Suprapubic skin (tissue), 4 donors: ENCODE results near the gene PKP3. TPM values are rescaled to one million over a fixed set of nuclear protein-coding genes. Genes with fewer than 3 reads are reported as not detected.

ENCODE experiments used
- DNase-seq, 2 donors: peaks; one replicate each; pipeline ENCODE4 v3.0.0-alpha.2; 2019; ENCODE audit warnings: low spot score in 2 of 2
- H3K27ac ChIP-seq: fragments of 200-600 bp; sonication (generic); one replicate; pipeline ENCODE4 v1.5.1; 2019
- H3K27me3 ChIP-seq: fragments of 200-600 bp; sonication (generic); one replicate; pipeline ENCODE4 v1.5.1; 2019
- H3K36me3 ChIP-seq: fragments of 200-600 bp; sonication (generic); one replicate; pipeline ENCODE4 v1.5.1; 2019
- H3K4me1 ChIP-seq: fragments of 200-600 bp; sonication (generic); one replicate; pipeline ENCODE4 v1.5.1; 2019
- H3K4me3 ChIP-seq: fragments of 200-600 bp; sonication (generic); one replicate; pipeline ENCODE4 v1.5.1; 2019; ENCODE audit warnings: mild to moderate bottlenecking
- H3K9me3 ChIP-seq: fragments of 200-600 bp; sonication (generic); one replicate; pipeline ENCODE4 v1.5.1; 2019
- EP300 ChIP-seq: sonication (generic); formaldehyde crosslinking; IDR thresholded peaks from one replicate; pipeline ENCODE4 v1.6.1; 2017; ENCODE audit warnings: antibody characterized with exemption
- POLR2A ChIP-seq, 2 donors: fragments of 450-650 bp; IDR thresholded peaks; one replicate each; pipeline ENCODE4 v1.6.1; 2017; ENCODE audit warnings: antibody characterized with exemption in 2 of 2, mild to moderate bottlenecking in 2 of 2, moderate library complexity in 2 of 2
- POLR2AphosphoS5 ChIP-seq, 3 donors: sonication (generic); formaldehyde crosslinking; IDR thresholded peaks; one replicate each; pipeline ENCODE4 v1.6.1; 2017; ENCODE audit warnings: antibody characterized with exemption in 3 of 3
- WGBS: methylation state at CpG from one replicate; pipeline ENCODE4 v1.1.5; 2018; 5-methylcytosine and 5-hydroxymethylcytosine counted together
- total RNA-seq, 4 donors: library from RNA; depleted of rRNA; stranded (reverse); fragments of >200 nt; gene quantifications; one replicate each; pipeline ENCODE4 v1.1.0, GENCODE V29; 2016
- TF ChIP-seq, protein P1 (sequence below), 2 donors: fragments of 200-600 bp in 1 of 2; fragments of 450-650 bp in 1 of 2; sonication (generic) in 1 of 2; IDR thresholded peaks; one replicate each; pipeline ENCODE4 v1.5.1; 2016 to 2019; ENCODE audit warnings: antibody characterized with exemption in 2 of 2, mild to moderate bottlenecking in 1 of 2, moderate library complexity in 1 of 2

Gene PKP3
- total RNA-seq, 4 donors from 2014 or later: 318 to 486 (median 428) TPM

- Histone ChIP-seq H3K27ac (no peak overlapping the region), H3K4me3 (no peak overlapping the region), H3K9me3 (no peaks in the 10 kb centered on the region), H3K27me3 (peaks cover 13% of the 10 kb centered on the region), H3K4me1 (no peaks in the 10 kb centered on the region), H3K36me3 (no peaks in the 10 kb centered on the region)
- no peak for DNase-seq
- 79% methylated on average over 31 of the region's 35 CpGs for WGBS
- no peak for TF ChIP-seq EP300
Observed at GRCh38 chr11:381501-382072, 12.4 kb upstream of the PKP3 start.

DNA sequence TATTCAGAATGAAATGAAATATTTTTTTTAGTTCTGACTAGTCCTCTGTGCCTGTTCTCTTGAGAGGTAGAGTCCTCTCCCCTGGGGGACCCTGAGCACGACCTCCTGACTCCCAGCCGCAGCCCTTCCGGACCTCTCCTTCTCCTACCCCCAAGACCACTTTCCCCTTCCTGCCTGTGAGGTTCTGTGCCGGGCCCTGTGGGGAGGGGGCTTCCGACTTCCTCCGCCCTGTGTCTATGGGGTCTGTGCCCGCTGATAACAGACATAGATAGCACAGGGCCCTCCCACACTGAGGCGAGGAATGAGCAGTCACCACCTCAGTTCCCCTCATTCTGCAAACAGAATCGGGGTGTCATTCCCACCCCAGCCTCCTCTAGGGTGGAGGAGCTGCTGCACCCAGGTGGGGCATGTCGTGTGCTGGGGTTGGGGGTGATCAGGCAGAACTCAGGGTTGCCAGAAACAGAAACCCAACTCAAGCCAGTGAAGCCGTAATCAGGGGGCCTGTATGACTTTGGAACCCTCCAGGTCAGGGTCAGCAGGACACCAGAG, 11.9 kb upstream of the PKP3 start:
- H3K9me3 ChIP-seq: no peaks in the 10 kb centered on the region
- no peak for DNase-seq
- no peak overlapping the region for H3K4me3 ChIP-seq
- H3K4me1 ChIP-seq: no peaks in the 10 kb centered on the region
- H3K36me3 ChIP-seq: no peaks in the 10 kb centered on the region
- TF ChIP-seq EP300 (no peak), POLR2AphosphoS5 (IDR thresholded peaks at IDR 0.05) (no peak), POLR2A (IDR thresholded peaks at IDR 0.05) (no peak)
- TF ChIP-seq, protein P1, sequence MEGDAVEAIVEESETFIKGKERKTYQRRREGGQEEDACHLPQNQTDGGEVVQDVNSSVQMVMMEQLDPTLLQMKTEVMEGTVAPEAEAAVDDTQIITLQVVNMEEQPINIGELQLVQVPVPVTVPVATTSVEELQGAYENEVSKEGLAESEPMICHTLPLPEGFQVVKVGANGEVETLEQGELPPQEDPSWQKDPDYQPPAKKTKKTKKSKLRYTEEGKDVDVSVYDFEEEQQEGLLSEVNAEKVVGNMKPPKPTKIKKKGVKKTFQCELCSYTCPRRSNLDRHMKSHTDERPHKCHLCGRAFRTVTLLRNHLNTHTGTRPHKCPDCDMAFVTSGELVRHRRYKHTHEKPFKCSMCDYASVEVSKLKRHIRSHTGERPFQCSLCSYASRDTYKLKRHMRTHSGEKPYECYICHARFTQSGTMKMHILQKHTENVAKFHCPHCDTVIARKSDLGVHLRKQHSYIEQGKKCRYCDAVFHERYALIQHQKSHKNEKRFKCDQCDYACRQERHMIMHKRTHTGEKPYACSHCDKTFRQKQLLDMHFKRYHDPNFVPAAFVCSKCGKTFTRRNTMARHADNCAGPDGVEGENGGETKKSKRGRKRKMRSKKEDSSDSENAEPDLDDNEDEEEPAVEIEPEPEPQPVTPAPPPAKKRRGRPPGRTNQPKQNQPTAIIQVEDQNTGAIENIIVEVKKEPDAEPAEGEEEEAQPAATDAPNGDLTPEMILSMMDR (IDR thresholded peaks at IDR 0.05): no peak
- WGBS: 70% methylated on average over 11 of the region's 11 CpGs
- H3K27ac ChIP-seq: no peak overlapping the region
- H3K27me3 ChIP-seq: peaks cover 13% of the 10 kb centered on the region

- Histone ChIP-seq H3K4me3 (no peak overlapping the region), H3K4me1 (no peaks in the 10 kb centered on the region), H3K27me3 (peaks cover 13% of the 10 kb centered on the region), H3K9me3 (no peaks in the 10 kb centered on the region), H3K27ac (no peak overlapping the region), H3K36me3 (no peaks in the 10 kb centered on the region)
- DNase-seq: no peak
- TF ChIP-seq, protein P1 (IDR thresholded peaks at IDR 0.05): no peak
- no peak for TF ChIP-seq EP300
- 94% methylated on average over 13 of the region's 14 CpGs for WGBS
Observed at GRCh38 chr11:383431-383830, 10.6 kb upstream of the PKP3 start.

DNA sequence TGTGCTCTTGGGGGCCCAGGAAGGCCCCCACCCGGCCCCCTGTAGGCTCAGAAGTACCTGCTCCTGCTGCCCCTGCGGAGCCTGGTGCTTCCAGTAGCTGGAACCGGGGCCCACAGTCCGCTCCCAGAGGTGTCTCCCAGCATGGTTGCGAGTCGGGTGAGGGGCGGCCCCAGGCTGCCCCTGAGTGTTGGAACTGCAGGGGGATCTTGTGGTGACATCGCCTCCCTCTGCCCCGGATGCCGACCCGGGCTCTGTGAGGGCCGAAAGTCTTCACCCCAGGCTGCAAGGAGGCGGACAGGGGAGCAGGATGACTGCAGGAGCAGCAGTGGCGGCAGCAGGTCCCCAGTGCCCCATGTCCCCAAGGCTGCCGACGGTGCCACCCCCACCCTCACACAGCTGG, 9.5 kb upstream of the PKP3 start:
- Histone ChIP-seq H3K4me1 (no peaks in the 10 kb centered on the region), H3K9me3 (no peaks in the 10 kb centered on the region), H3K27ac (no peak overlapping the region), H3K4me3 (no peak overlapping the region), H3K27me3 (peaks cover 13% of the 10 kb centered on the region), H3K36me3 (no peaks in the 10 kb centered on the region)
- TF ChIP-seq, protein P1 (IDR thresholded peaks at IDR 0.05): no peak
- TF ChIP-seq POLR2AphosphoS5 (IDR thresholded peaks at IDR 0.05) (no peak), EP300 (no peak), POLR2A (IDR thresholded peaks at IDR 0.05) (no peak)
- no CpG with 5 or more reads among the region's 16 CpGs for WGBS
- DNase-seq: no peak

GRCh38 chr11:385594-386351, 8.2 kb upstream of the PKP3 start:
- 100% methylated on average over 1 of the region's 19 CpGs for WGBS
- H3K27ac ChIP-seq: no peak overlapping the region
- H3K9me3 ChIP-seq: no peaks in the 10 kb centered on the region
- H3K27me3 ChIP-seq: peaks cover 3% of the 10 kb centered on the region
- no peak overlapping the region for H3K4me3 ChIP-seq
- peaks cover under 1% of the 10 kb centered on the region for H3K4me1 ChIP-seq
- no peak for DNase-seq
- TF ChIP-seq POLR2AphosphoS5 (IDR thresholded peaks at IDR 0.05): no peak
- TF ChIP-seq POLR2A (IDR thresholded peaks at IDR 0.05): no peak
- no peak for TF ChIP-seq EP300
- TF ChIP-seq, protein P1 (IDR thresholded peaks at IDR 0.05): no peak
- no peaks in the 10 kb centered on the region for H3K36me3 ChIP-seq
